ENCODE results near the gene CDHR2.

The CDHR2 gene

DNA sequence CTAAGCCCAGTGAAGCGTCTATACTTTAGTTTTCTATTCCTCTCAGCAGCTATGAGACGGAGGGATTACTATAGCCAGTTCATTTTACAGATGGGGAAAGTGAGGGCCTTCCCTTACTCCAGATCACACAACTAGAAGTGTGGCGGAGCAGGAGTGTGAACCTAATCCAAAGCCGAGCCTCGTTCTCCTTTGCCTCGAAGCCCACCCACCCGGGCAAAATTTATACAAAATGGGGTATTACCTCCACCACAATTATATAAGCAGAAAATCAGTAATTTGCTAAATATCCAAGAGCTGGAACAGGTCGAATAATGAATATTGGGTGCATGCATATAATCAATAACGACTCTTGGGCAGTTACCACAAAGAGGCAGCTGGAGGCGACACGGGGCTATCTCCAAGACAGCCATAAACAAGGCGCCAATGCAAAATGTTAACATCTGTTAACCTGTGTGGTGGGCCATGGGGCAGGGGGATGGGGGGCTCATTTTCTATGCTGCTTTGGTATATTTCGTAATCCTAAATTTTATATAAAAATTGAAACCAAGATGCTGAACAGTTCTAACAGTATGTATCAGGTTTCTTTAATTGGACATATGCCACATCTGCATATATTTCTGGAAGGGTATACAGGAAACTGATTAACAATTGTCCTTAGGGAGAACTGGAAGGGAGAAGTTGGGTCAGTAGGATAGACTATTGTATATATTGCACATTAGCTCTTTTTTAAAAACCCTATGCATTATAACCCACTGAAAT lies 10.7 kb upstream of the CDHR2 start:
- H3K27me3 ChIP-seq: no peaks in the 10 kb centered on the region
- TF ChIP-seq, protein P1, sequence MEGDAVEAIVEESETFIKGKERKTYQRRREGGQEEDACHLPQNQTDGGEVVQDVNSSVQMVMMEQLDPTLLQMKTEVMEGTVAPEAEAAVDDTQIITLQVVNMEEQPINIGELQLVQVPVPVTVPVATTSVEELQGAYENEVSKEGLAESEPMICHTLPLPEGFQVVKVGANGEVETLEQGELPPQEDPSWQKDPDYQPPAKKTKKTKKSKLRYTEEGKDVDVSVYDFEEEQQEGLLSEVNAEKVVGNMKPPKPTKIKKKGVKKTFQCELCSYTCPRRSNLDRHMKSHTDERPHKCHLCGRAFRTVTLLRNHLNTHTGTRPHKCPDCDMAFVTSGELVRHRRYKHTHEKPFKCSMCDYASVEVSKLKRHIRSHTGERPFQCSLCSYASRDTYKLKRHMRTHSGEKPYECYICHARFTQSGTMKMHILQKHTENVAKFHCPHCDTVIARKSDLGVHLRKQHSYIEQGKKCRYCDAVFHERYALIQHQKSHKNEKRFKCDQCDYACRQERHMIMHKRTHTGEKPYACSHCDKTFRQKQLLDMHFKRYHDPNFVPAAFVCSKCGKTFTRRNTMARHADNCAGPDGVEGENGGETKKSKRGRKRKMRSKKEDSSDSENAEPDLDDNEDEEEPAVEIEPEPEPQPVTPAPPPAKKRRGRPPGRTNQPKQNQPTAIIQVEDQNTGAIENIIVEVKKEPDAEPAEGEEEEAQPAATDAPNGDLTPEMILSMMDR (IDR thresholded peaks at IDR 0.05): no peak
- DNase-seq: no peak
- peak overlapping the region; percentile 83 to 87 for H3K4me3 ChIP-seq
- intact Hi-C loops (cut with DNase I; ENCODE audit: low total_unique reads): loop anchor here (5.0 kb wide), 2 partner anchors 91 to 109 kb away; partner anchors contain the start of genes FAF2 and TSPAN17
- peak overlapping the region; percentile 92 for H3K27ac ChIP-seq
- H3K9me3 ChIP-seq: no peaks in the 10 kb centered on the region
- H3K4me1 ChIP-seq: peaks cover 1 to 46% (median 38%) of the 10 kb centered on the region in 4 donors
- H3K36me3 ChIP-seq: no peaks in the 10 kb centered on the region

DNA sequence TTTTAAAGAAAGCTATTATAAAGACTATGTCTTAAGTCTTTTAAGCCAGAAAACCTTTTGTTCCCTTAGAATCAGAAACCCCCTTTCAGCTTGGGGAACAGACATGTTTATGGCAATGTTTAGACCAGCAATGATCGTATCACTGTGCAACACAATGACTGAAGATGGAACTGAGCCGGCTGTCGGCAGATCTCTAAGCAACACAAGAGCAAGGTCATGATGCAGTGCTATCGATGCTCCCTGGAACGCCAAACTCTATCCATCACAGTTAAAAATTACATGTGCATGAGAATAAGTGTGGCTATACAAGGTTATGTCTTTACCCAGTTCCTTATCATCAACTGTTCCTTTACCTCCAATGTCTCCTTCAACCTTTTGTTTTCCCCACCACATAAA lies 10.2 kb upstream of the CDHR2 start:
- H3K27me3 ChIP-seq: no peaks in the 10 kb centered on the region
- H3K27ac ChIP-seq: no peak overlapping the region
- H3K4me1 ChIP-seq: peaks cover 0 to 45% (median 37%) of the 10 kb centered on the region in 4 donors
- H3K36me3 ChIP-seq: no peaks in the 10 kb centered on the region
- H3K9me3 ChIP-seq: no peaks in the 10 kb centered on the region
- no peak for DNase-seq
- H3K4me3 ChIP-seq: no peak overlapping the region
- intact Hi-C loops (cut with DNase I; ENCODE audit: low total_unique reads): loop anchor here (5.0 kb wide), 2 partner anchors 92 to 108 kb away; partner anchors contain the start of genes FAF2 and TSPAN17
- TF ChIP-seq, protein P1 (IDR thresholded peaks at IDR 0.05): no peak

DNA sequence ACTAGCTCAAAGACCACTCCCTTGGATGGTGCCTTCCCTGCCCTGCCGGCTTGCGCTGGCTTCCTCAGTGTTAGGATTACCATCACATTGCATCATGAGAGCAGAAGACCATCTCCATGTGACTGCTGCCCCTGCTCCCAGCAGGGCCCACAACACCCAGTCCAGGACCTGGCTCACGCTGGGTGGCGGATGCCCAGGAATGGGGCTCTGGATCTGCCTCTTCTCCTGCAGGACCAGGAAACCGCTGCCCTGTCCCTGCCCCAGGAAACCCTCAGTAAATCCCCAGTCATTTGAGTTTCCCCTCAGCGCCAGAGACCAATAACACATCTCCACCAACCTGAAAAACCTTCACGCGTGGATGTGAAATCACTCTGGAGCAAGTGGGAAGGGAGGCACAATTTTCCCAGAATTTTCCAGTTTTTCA lies 8.7 kb upstream of the CDHR2 start:
- Histone ChIP-seq H3K36me3 (no peaks in the 10 kb centered on the region), H3K27ac (no peak overlapping the region), H3K9me3 (no peaks in the 10 kb centered on the region), H3K27me3 (no peaks in the 10 kb centered on the region), H3K4me1 (peaks cover 0 to 32% (median 23%) of the 10 kb centered on the region in 4 donors), H3K4me3 (no peak overlapping the region)
- no peak for DNase-seq
- TF ChIP-seq, protein P1 (IDR thresholded peaks at IDR 0.05): no peak
- intact Hi-C loops (cut with DNase I; ENCODE audit: low total_unique reads): no loop called here

DNA sequence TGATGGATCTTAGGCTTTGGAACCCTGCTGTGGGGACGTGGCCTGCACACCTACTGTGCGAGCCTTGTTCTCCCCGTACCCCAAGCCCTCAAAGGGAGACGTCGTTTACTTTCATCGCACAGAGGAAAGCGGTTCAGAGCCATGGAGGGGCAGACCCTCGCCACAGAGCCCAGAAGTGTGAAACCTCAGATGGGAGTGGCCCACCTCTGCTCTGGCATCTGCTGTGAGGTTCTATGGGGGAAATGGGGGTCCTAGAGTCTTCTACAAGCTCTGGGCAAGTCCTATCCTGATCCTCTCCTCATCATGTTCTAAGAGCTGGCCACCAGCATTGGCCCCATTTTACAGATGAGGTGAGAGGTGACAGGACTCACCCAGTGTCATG lies 8.2 kb upstream of the CDHR2 start:
- H3K27me3 ChIP-seq: no peaks in the 10 kb centered on the region
- H3K4me1 ChIP-seq: peaks cover 0 to 27% (median 19%) of the 10 kb centered on the region in 4 donors
- H3K4me3 ChIP-seq: no peak overlapping the region
- H3K27ac ChIP-seq: no peak overlapping the region
- intact Hi-C loops (cut with DNase I; ENCODE audit: low total_unique reads): no loop called here
- TF ChIP-seq, protein P1 (IDR thresholded peaks at IDR 0.05): no peak
- no peaks in the 10 kb centered on the region for H3K9me3 ChIP-seq
- no peak for DNase-seq
- no peaks in the 10 kb centered on the region for H3K36me3 ChIP-seq

DNA sequence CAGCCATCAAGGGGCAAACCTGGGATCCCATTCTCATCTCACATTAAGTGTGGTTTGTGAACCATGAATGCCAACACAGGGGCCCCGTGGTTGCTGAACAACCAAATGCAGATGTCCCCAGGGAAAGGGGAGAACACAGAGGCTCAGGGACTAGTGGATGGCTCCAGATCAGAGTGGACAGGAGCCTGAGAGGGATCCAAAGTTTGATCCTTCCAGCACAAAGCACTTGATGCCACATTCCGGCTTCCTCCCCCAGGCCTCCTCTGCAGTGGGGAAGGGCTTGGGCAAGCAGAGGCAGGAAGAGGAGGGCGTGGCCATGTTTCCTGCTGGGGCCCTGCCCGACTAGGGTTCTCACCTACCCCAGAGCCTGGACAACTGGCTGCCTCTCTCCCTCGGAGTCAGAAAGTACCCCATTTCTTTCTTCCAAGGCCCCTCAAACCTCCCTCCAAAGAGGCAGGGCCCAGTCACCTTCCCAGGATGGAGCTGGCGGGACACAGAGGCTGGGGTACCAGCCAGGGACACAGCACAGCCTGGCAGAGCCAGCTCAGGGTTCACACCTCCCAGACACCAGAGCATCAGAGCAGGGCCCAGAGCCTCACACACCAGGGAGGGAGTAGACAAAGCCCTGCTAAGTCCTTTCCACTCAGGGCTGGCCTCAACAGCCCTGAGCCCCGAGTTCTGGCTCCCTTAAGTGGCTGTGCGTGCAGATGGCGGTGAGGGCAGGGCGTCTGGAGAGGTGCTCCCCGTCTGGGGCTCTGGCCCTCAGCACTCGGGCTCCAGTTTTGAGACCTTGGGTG lies 7.6 kb upstream of the CDHR2 start:
- Histone ChIP-seq H3K36me3 (no peaks in the 10 kb centered on the region), H3K27ac (no peak overlapping the region), H3K4me3 (no peak overlapping the region), H3K27me3 (no peaks in the 10 kb centered on the region), H3K9me3 (no peaks in the 10 kb centered on the region), H3K4me1 (peaks cover 0 to 23% (median 15%) of the 10 kb centered on the region in 4 donors)
- TF ChIP-seq, protein P1 (IDR thresholded peaks at IDR 0.05): no peak
- intact Hi-C loops (cut with DNase I; ENCODE audit: low total_unique reads): no loop called here
- DNase-seq: peak in 1 of 2 donors; percentile 58
